Measurements from ENCODE around the gene GRPEL1.

The GRPEL1 gene

GRCh38 chr4:7062816-7063215, 5.0 kb downstream of the GRPEL1 start:
- no peak for DNase-seq

- DNase-seq: no peak
Observed at GRCh38 chr4:7061815-7062214, 6.0 kb downstream of the GRPEL1 start.

- DNase-seq: no peak
Observed at GRCh38 chr4:7060346-7061150, 7.3 kb downstream of the GRPEL1 start.

GRCh38 chr4:7059662-7060061, 8.2 kb downstream of the GRPEL1 start:
- no peak for DNase-seq

GRCh38 chr4:7058792-7059191, 9.1 kb downstream of the GRPEL1 start:
- DNase-seq: no peak

GRCh38 chr4:7055990-7056325, 11.9 kb downstream of the GRPEL1 start:
- no peak for DNase-seq

- DNase-seq: no peak
Observed at GRCh38 chr4:7055111-7055989, 12.5 kb downstream of the GRPEL1 start.

GRCh38 chr4:7054106-7054880, 13.6 kb downstream of the GRPEL1 start:
- DNase-seq: no peak

- DNase-seq: no peak
Observed at GRCh38 chr4:7052923-7053715, 14.7 kb downstream of the GRPEL1 start.

- no peak for DNase-seq
Observed at GRCh38 chr4:7052313-7052712, 15.6 kb downstream of the GRPEL1 start.

GRCh38 chr4:7051905-7052304, 16.0 kb downstream of the GRPEL1 start:
- no peak for DNase-seq

- no peak for DNase-seq
Observed at GRCh38 chr4:7051144-7051495, 16.7 kb downstream of the GRPEL1 start.

- DNase-seq: no peak
Observed at GRCh38 chr4:7050481-7051143, 17.3 kb downstream of the GRPEL1 start.

- no peak for DNase-seq
Observed at GRCh38 chr4:7049739-7050138, 18.1 kb downstream of the GRPEL1 start.

GRCh38 chr4:7049295-7049694, 18.6 kb downstream of the GRPEL1 start:
- DNase-seq: no peak

GRCh38 chr4:7048642-7049041, 19.2 kb downstream of the GRPEL1 start:
- DNase-seq: no peak

- no peak for DNase-seq
Observed at GRCh38 chr4:7046971-7047370, 20.9 kb downstream of the GRPEL1 start.

GRCh38 chr4:7045961-7046921, 21.6 kb downstream of the GRPEL1 start:
- no peak for DNase-seq

GRCh38 chr4:7045553-7045952, 22.3 kb downstream of the GRPEL1 start:
- DNase-seq: no peak

GRCh38 chr4:7044137-7044930, 23.5 kb downstream of the GRPEL1 start:
- no peak for DNase-seq

Measured in DMS79 (cell line).